ENCODE data around the gene WDR26. TPM values are rescaled to one million over a fixed set of nuclear protein-coding genes. Genes with fewer than 3 reads are reported as not detected.
A peak's percentile ranks its signal among the peaks of the same experiment; 100 is the strongest.

The WDR26 gene
- total RNA-seq, 3 donors from 2014 or later (not counting 1 experiment from before 2014, with no cell fraction given) = 244 to 310 (median 261) TPM

DNA sequence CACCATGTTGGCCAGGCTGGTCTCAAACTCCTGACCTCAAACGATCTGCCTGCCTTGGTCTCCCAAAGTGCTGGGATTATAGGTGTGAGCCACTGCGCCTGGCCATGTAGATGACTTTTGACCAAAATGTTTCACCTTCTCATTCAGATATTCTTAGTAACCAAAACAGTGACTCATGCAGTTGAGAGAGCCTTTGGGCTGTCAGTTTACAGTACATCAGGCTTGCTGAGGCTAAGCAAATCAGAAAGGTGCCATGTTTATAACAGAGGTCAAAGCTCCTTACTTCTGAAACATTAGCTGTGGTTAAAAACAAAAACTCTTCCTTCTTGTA lies 57.0 kb downstream of the WDR26 start:
- no peaks in the 10 kb centered on the region for H3K9me3 Mint-ChIP-seq
- H3K36me3 ChIP-seq (ENCODE audit: control insufficient read depth, insufficient read depth, low read length) = peaks cover 30% of the 10 kb centered on the region
- no peaks in the 10 kb centered on the region for H3K27me3 Mint-ChIP-seq (ENCODE audit: low read depth in 2 of 2)
- DNase-seq = peak; percentile 25 to 47
- no peak overlapping the region for H3K4me3 ChIP-seq (ENCODE audit: low read length)
- H3K9me3 ChIP-seq (ENCODE audit: control insufficient read depth, insufficient read depth, low read length) = no peaks in the 10 kb centered on the region
- intact Hi-C loops (cut with micrococcal nuclease) = loop anchor here (2.0 kb wide), 1 partner anchor 21 kb away; the partner anchor contains the start of gene CNIH4
- no peaks in the 10 kb centered on the region for H3K36me3 Mint-ChIP-seq
- H3K4me1 Mint-ChIP-seq = peaks cover 88 to 92% of the 10 kb centered on the region in 2 donors
- H3K4me3 Mint-ChIP-seq = peak overlapping the region; percentile 70
- peak; percentile 80 to 84 (median 83) for ATAC-seq
- H3K4me1 ChIP-seq (ENCODE audit: control insufficient read depth, insufficient read depth, low read length) = peaks cover 61% of the 10 kb centered on the region
- H3K27me3 ChIP-seq (ENCODE audit: control insufficient read depth, insufficient read depth, low read length) = no peaks in the 10 kb centered on the region
- WGBS (ENCODE audit: insufficient coverage) = 10% methylated on average over 2 of the region's 2 CpGs
- peak overlapping the region; percentile 60 for H3K27ac ChIP-seq (ENCODE audit: low read length)
- TF ChIP-seq, protein P1, sequence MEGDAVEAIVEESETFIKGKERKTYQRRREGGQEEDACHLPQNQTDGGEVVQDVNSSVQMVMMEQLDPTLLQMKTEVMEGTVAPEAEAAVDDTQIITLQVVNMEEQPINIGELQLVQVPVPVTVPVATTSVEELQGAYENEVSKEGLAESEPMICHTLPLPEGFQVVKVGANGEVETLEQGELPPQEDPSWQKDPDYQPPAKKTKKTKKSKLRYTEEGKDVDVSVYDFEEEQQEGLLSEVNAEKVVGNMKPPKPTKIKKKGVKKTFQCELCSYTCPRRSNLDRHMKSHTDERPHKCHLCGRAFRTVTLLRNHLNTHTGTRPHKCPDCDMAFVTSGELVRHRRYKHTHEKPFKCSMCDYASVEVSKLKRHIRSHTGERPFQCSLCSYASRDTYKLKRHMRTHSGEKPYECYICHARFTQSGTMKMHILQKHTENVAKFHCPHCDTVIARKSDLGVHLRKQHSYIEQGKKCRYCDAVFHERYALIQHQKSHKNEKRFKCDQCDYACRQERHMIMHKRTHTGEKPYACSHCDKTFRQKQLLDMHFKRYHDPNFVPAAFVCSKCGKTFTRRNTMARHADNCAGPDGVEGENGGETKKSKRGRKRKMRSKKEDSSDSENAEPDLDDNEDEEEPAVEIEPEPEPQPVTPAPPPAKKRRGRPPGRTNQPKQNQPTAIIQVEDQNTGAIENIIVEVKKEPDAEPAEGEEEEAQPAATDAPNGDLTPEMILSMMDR (IDR thresholded peaks at IDR 0.05) = no peak
- peak overlapping the region; percentile 91 for H3K27ac Mint-ChIP-seq

DNA sequence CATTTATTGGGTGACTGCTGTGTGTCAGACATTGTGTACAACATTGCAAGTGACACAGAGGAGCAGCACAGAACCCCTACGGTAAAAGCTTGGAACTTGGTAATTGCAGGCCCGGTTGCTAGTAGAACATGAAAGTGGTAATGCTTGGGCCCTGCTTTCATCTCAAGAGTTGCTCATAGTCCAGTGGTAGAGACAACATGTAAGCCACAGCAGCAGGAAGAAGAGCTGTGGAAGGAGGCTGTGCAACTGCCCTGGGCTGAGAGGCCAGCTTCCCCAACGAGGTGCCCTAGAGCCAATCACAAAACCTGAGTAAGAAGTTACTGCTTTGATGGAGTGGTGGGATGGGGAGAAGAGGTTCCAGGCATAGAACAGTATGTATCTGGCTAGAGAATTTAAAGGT lies 59.5 kb downstream of the WDR26 start:
- Mint-ChIP-seq H3K27ac (peak overlapping the region; percentile 91), H3K36me3 (peaks cover 12% of the 10 kb centered on the region), H3K4me3 (peak overlapping the region; percentile 50), H3K9me3 (no peaks in the 10 kb centered on the region), H3K4me1 (peaks cover 70 to 74% of the 10 kb centered on the region in 2 donors), H3K27me3 (ENCODE audit: low read depth in 2 of 2) (no peaks in the 10 kb centered on the region)
- H3K4me3 ChIP-seq (ENCODE audit: low read length) = no peak overlapping the region
- intact Hi-C loops (cut with micrococcal nuclease) = no loop called here
- 27% methylated on average over 3 of the region's 3 CpGs for WGBS (ENCODE audit: insufficient coverage)
- TF ChIP-seq, protein P1 (IDR thresholded peaks at IDR 0.05) = no peak
- peaks cover 40% of the 10 kb centered on the region for H3K4me1 ChIP-seq (ENCODE audit: control insufficient read depth, insufficient read depth, low read length)
- H3K27ac ChIP-seq (ENCODE audit: low read length) = no peak overlapping the region
- no peaks in the 10 kb centered on the region for H3K9me3 ChIP-seq (ENCODE audit: control insufficient read depth, insufficient read depth, low read length)
- H3K36me3 ChIP-seq (ENCODE audit: control insufficient read depth, insufficient read depth, low read length) = peaks cover 44% of the 10 kb centered on the region
- DNase-seq = no peak
- no peak for ATAC-seq
- no peaks in the 10 kb centered on the region for H3K27me3 ChIP-seq (ENCODE audit: control insufficient read depth, insufficient read depth, low read length)

DNA sequence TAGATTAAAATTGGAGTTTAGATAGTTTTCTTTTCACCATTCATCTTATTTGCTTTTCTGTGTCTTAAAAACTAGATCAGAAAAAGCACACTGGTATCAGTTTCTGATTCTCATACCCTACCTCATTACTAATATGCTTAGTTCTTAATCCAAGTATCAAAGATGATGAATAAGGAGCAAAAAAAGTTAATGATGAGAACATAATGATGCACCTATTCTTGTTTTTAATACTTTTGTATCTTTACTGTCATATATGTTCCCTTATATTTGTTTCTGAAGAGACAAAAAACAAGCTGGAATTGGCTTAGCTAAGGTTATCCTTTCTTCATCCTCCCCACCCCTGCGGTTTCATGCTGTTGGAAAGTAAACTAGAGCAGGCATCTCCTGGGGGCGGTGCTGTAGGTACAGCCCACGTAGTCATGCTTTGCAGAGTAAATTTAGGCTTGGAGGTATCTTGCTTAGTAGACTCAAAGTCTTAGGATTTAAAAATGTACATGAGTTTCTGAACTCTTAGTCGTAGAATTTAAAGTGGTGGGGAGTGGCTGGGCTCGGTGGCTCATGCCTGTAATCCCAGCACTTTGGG lies 61.5 kb downstream of the WDR26 start:
- no peak overlapping the region for H3K4me3 Mint-ChIP-seq
- H3K27ac ChIP-seq (ENCODE audit: low read length) = no peak overlapping the region
- TF ChIP-seq, protein P1 (IDR thresholded peaks at IDR 0.05) = no peak
- peaks cover 17% of the 10 kb centered on the region for H3K36me3 Mint-ChIP-seq
- H3K9me3 ChIP-seq (ENCODE audit: control insufficient read depth, insufficient read depth, low read length) = no peaks in the 10 kb centered on the region
- no peaks in the 10 kb centered on the region for H3K27me3 ChIP-seq (ENCODE audit: control insufficient read depth, insufficient read depth, low read length)
- H3K4me3 ChIP-seq (ENCODE audit: low read length) = no peak overlapping the region
- intact Hi-C loops (cut with micrococcal nuclease) = no loop called here
- WGBS (ENCODE audit: insufficient coverage) = 92% methylated on average over 5 of the region's 5 CpGs
- H3K4me1 Mint-ChIP-seq = peaks cover 58 to 60% of the 10 kb centered on the region in 2 donors
- H3K27ac Mint-ChIP-seq = peak overlapping the region in 1 of 2 donors; percentile 91
- no peaks in the 10 kb centered on the region for H3K27me3 Mint-ChIP-seq (ENCODE audit: low read depth in 2 of 2)
- H3K4me1 ChIP-seq (ENCODE audit: control insufficient read depth, insufficient read depth, low read length) = peaks cover 30% of the 10 kb centered on the region
- peaks cover 61% of the 10 kb centered on the region for H3K36me3 ChIP-seq (ENCODE audit: control insufficient read depth, insufficient read depth, low read length)
- no peak for ATAC-seq
- H3K9me3 Mint-ChIP-seq = no peaks in the 10 kb centered on the region
- DNase-seq = no peak

DNA sequence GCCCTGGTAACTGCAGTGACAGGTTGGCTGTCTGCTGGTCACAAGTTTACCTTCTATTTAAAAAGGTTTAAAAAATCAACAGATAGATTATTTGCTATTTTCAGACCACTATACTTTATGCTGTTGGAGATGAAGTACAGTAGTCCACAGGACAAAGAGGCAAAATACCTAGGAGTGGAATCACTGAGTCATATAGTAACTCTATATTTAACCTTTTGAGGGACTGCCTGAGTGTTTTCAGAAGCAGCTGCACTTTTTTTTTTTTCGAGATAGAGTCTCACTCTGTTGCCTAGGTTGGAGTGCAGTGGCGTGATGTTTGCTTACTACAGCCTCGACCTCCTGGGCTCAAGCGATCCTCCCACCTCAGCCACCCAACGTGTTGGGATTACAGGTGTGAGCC lies 66.2 kb downstream of the WDR26 start:
- H3K27me3 ChIP-seq (ENCODE audit: control insufficient read depth, insufficient read depth, low read length) = no peaks in the 10 kb centered on the region
- no peak for ATAC-seq
- H3K27me3 Mint-ChIP-seq (ENCODE audit: low read depth in 2 of 2) = no peaks in the 10 kb centered on the region
- no peaks in the 10 kb centered on the region for H3K4me1 ChIP-seq (ENCODE audit: control insufficient read depth, insufficient read depth, low read length)
- DNase-seq = no peak
- 95% methylated on average over 5 of the region's 5 CpGs for WGBS (ENCODE audit: insufficient coverage)
- intact Hi-C loops (cut with micrococcal nuclease) = no loop called here
- no peak overlapping the region for H3K4me3 Mint-ChIP-seq
- no peaks in the 10 kb centered on the region for H3K9me3 Mint-ChIP-seq
- H3K4me1 Mint-ChIP-seq = peaks cover 22 to 24% of the 10 kb centered on the region in 2 donors
- H3K36me3 ChIP-seq (ENCODE audit: control insufficient read depth, insufficient read depth, low read length) = peaks cover 61% of the 10 kb centered on the region
- TF ChIP-seq, protein P1 (IDR thresholded peaks at IDR 0.05) = no peak
- no peaks in the 10 kb centered on the region for H3K9me3 ChIP-seq (ENCODE audit: control insufficient read depth, insufficient read depth, low read length)
- H3K27ac Mint-ChIP-seq = no peak overlapping the region
- H3K36me3 Mint-ChIP-seq = peaks cover 17% of the 10 kb centered on the region
- no peak overlapping the region for H3K27ac ChIP-seq (ENCODE audit: low read length)
- H3K4me3 ChIP-seq (ENCODE audit: low read length) = no peak overlapping the region

Measured in natural killer cell (primary cell).